GM23248 (cell line): ENCODE data around the gene PRLH.

Experiments
- EZH2 ChIP-seq: fragments of 200-600 bp; sonication (generic); IDR thresholded peaks from 2 replicates; pipeline ENCODE4 v1.6.1; 2018; ENCODE audit warnings: antibody characterized with exemption, mild to moderate bottlenecking; ENCODE audit not compliant: insufficient read depth, poor library complexity, severe bottlenecking
- EZH2phosphoT487 ChIP-seq: fragments of 200-600 bp; sonication (generic); IDR thresholded peaks from 2 replicates; pipeline ENCODE4 v1.6.1; 2018; ENCODE audit warnings: antibody characterized with exemption, moderate library complexity, mild to moderate bottlenecking, low read depth; ENCODE audit not compliant: insufficient read depth

DNA sequence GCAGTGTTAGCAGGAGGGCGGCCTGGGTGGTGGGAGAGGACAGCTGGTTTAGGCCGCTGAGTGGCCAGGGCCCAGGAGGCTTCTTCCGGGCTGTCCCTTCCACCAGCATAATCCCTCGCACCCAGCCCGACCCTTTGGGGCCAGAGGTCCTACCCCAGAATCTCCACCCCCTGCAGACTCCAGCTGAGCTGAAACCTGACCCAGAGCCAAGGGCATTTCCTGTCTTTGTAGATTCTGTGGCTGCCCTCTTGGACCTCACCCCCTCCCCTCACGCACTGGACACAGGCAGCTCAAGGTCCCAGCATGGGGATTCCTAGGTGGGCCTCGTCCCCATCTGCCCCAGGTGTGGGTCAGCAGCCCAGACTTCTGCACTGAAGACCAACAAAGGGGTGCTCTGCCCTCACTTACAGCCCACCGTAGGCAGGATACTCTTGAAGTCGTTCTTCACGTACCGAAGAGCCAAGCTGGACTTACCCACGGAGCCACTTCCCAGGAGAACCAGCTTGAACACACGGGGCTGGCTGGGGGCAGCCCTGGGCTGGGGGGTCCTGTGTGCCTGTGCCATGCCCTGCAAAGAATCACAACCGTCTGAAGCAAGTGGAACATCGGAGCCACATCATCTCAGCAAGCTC, 19.3 kb downstream of the PRLH start:
- TF ChIP-seq EZH2: no peak
- TF ChIP-seq EZH2phosphoT487: no peak
